Activated CD4-positive, CD25-positive, alpha-beta regulatory T cell (primary cell): ENCODE results near the gene POLDIP2.

ENCODE experiments used
- DNase-seq, 4 experiments: peaks; one replicate each; lab custom pipeline; 2025; lab: John Stamatoyannopoulos, UW

The POLDIP2 gene

GRCh38 chr17:28390141-28390540, 32.8 kb upstream of the POLDIP2 start:
- no peak for DNase-seq

DNA sequence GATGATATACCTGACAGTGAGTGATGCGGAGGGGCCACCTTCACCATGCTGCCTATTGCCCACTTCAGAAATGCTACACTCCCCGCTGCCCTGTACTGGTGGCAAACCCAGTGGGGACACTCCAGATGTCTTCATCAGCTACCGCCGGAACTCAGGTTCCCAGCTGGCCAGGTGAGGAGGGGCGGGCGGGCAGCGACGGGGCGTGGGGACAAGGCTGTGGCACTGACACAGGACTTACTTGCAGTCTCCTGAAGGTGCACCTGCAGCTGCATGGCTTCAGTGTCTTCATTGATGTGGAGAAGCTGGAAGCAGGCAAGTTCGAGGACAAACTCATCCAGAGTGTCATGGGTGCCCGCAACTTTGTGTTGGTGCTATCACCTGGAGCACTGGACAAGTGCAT, 30.8 kb upstream of the POLDIP2 start:
- DNase-seq, result no peak

- DNase-seq, result no peak
Measured at GRCh38 chr17:28386391-28386790, 29.1 kb upstream of the POLDIP2 start.

DNA sequence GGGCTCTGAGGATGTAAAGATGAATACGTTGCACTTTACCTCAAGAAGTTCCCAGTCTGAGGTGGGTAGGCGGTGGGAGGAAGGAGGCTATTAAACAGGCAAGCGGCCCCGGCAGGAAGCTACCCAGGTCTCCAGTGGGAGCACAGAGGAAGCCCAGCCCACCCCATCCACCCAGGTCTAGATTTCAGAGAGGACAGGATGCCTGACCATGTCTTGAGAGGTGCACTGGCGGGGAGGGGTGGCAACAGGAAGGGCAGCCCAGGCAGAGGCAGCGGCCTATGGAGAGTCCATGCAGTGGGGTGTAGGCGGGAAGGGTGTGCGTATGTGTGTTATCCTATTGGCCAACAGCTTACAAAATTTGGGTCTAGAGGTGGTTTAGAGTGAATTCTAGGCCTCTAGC, 28.1 kb upstream of the POLDIP2 start:
- no peak for DNase-seq

DNA sequence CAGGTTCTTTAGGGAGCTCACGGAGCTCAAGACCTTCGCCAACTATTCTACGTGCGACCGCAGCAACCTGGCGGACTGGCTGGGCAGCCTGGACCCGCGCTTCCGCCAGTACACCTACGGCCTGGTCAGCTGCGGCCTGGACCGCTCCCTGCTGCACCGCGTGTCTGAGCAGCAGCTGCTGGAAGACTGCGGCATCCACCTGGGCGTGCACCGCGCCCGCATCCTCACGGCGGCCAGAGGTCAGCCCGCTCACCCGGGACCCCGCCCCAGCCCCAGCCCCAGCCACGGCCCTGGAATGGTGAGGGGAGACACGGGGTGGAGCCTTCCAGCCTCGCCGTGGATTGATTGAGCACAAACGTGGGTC, 27.7 kb upstream of the POLDIP2 start:
- DNase-seq, result no peak

DNA sequence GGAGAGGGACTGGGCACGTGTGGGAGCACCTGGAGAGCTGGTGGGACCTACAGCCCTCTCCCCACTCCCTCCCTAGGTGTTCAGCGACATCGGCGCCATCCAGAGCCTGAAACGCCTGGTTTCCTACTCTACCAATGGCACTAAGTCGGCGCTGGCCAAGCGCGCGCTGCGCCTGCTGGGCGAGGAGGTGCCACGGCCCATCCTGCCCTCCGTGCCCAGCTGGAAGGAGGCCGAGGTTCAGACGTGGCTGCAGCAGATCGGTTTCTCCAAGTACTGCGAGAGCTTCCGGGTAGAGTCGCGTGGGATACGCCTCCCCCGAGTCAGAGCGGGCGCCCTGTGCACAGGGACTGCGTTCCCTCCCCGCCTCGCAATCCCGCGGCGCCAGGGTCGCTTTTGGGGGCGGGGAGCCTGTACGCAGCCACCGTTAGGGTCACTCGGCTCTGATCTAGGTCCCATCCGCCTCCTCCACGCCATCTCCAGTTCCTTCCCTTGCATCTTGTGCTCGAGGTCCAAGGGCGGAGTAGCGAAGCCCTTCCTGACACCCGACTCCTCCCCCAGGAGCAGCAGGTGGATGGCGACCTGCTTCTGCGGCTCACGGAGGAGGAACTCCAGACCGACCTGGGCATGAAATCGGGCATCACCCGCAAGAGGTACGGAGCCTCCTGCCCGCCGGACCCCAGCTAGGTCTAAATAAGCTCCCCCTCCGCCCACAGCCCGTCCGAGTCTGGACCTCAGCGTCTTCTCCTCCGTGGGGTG, 27.1 kb upstream of the POLDIP2 start:
- DNase-seq, result peak; percentile 28 to 46 (median 34)

- no peak for DNase-seq
Measured at GRCh38 chr17:28381141-28381825, 24.0 kb upstream of the POLDIP2 start.

- no peak for DNase-seq
Measured at GRCh38 chr17:28379814-28380801, 22.8 kb upstream of the POLDIP2 start.

- no peak for DNase-seq
Measured at GRCh38 chr17:28372945-28373274, 15.6 kb upstream of the POLDIP2 start.

- DNase-seq, result no peak
Measured at GRCh38 chr17:28372203-28372944, 15.0 kb upstream of the POLDIP2 start.

GRCh38 chr17:28371245-28372202, 14.2 kb upstream of the POLDIP2 start, which contains the start of gene SARM1:
TSS of gene SARM1 (plus strand) at chr17:28371694. CDS start at chr17:28372033, 339 bp downstream.
- DNase-seq, result peak; percentile 60 to 70 (median 67)

GRCh38 chr17:28370744-28371103, 13.4 kb upstream of the POLDIP2 start:
- no peak for DNase-seq

GRCh38 chr17:28370035-28370743, 12.9 kb upstream of the POLDIP2 start, which contains the start of gene VTN:
TSS of gene VTN (minus strand) at chr17:28370307. CDS start at chr17:28370203, 104 bp downstream.
- no peak for DNase-seq

DNA sequence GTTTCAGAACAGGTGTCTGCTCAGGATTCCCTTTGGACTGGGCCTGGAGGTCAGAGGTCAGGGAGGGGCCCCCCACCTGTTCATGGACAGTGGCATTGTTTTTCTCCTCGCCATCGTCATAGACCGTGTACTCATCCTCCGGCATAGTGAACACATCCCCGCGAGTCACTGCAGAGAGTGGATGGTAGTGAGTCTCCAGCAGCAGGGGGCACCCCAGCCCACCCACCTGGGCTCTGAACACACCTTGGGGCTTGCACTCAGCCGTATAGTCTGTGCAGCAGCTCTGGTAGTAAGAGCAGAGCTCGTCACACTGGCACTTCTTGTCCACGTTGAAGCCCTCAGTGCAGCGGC, 12.3 kb upstream of the POLDIP2 start:
- no peak for DNase-seq

DNA sequence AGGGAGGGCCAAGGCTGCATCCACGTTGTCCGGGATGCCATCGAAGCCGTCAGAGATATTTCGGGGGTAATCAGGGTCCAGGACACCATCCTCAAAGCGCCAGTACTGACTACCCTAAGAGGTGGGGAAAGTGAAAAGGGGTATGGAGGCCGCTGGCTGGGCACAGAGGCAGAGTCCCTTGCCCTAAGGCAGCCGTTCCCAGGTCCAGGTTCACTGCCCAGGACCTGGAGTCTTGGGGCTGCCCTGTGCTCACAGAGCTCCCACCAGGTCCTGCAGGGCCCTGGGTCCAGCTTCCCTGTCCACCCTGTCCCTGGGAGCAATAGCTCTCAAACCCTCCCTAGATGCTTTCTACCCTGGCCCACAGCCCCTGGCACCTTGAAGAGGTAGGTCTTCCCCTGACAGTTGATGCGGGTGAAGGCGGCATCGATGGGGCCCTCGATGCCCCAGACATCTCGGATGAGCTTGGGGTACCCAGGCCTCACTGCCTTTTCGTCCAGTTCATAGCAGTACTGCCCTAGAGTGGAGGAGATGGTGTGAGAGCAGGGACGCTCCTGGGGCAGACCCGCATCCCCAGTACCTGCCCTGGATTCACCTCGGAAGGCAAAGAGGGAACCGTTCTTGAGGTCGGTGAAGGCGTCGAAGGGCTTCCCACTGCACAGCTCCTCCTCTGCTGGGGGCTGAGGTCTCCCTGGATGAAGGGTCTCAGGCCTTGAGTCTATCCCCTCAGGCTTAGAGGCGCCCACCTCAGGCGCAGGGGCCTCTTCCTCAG, 11.8 kb upstream of the POLDIP2 start:
- no peak for DNase-seq

DNA sequence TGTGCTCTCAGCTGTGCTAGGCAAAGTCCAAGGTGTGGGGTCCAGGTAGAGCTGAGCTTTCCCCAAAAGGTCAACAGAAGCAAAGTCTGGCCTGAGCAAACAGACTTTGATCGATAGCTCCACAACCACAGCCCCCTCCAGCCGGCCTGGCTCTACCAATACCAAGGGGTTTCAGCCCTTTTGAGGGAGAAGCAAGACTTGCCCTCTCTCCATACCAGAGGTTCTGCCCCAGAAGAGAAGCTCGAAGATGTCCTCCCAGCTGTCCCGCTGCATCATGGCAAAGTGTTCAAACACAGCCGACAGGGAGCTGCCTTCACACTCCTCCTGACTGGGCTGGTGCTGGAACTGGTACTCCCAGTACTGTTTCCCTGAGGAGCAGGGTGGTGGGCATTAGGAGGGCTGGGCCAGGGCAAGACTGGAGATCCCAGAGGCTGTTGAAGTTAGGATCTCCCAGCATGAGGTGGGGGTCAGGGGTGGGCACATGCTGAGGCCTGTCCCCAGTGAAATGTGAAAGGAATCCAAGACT, 11.0 kb upstream of the POLDIP2 start:
- DNase-seq, result no peak

DNA sequence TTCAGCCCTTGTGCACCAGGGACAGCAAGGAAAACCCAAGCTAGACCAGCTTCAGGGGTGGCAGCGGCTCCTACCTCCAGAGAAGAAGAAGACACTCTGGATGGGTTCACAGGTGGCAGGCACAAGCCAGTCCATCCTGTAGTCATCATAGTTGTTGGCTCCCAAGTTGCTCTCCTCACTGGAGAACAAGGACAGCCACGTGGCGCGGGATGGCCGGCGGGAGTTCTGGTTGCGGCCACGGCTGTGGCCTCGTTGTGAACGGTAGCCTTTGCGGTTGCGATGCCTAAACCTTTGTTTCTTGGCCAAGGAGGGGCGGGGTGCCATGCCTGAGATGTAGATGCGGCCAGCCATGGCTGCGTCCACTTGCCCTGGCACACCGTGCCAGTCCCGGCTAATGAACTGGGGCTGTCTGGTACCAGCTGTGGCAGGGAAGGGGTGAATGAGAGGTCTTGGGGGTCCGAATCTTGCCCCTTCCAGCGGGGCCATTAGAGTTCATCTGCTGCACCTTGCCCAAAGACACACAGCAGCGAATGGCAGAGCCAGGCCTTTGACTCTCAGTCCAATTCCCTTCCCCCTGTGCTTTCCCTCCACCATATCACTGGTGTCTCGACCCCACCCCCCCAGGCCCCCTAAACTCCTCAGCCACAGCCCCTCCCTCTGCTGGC, 10.4 kb upstream of the POLDIP2 start:
- no peak for DNase-seq

GRCh38 chr17:28366605-28367004, 9.3 kb upstream of the POLDIP2 start:
- DNase-seq, result no peak
